Ishikawa (cell line): Measurements from ENCODE around the gene STT3A.

Experiments
- CEBPB ChIP-seq: IDR thresholded peaks from 2 replicates; pipeline ENCODE4 v1.6.1; 2012
- CREB1 ChIP-seq: IDR thresholded peaks from 2 replicates; pipeline ENCODE4 v1.6.1; 2012; ENCODE audit warnings: low read depth
- EGR1 ChIP-seq: IDR thresholded peaks from 2 replicates; pipeline ENCODE4 v1.6.1; 2012
- EP300 ChIP-seq: IDR thresholded peaks from 2 replicates; pipeline ENCODE4 v1.6.1; 2012; ENCODE audit warnings: borderline replicate concordance
- FOXM1 ChIP-seq: IDR thresholded peaks from 2 replicates; pipeline ENCODE4 v1.6.1; 2012; ENCODE audit warnings: low read depth, borderline replicate concordance
- MAX ChIP-seq: IDR thresholded peaks from 2 replicates; pipeline ENCODE4 v1.6.1; 2012
- NFIC ChIP-seq: IDR thresholded peaks from 2 replicates; pipeline ENCODE4 v1.6.1; 2012
- RAD21 ChIP-seq: IDR thresholded peaks from 2 replicates; pipeline ENCODE4 v1.6.1; 2012; ENCODE audit warnings: low read depth
- TAF1 ChIP-seq: IDR thresholded peaks from 2 replicates; pipeline ENCODE4 v1.6.1; 2012; ENCODE audit warnings: low read depth, mild to moderate bottlenecking
- TCF12 ChIP-seq: IDR thresholded peaks from 2 replicates; pipeline ENCODE4 v1.6.1; 2012; ENCODE audit warnings: low read depth
- TEAD4 ChIP-seq: IDR thresholded peaks from 2 replicates; pipeline ENCODE4 v1.6.1; 2012
- USF1 ChIP-seq: IDR thresholded peaks from 2 replicates; pipeline ENCODE4 v1.6.1; 2012
- YY1 ChIP-seq: IDR thresholded peaks from 2 replicates; pipeline ENCODE4 v1.6.1; 2012; ENCODE audit warnings: low read depth
- ZBTB7A ChIP-seq: IDR thresholded peaks from 2 replicates; pipeline ENCODE4 v1.6.1; 2012; ENCODE audit warnings: low read depth
- TF ChIP-seq, protein P1 (sequence below): IDR thresholded peaks from 2 replicates; pipeline ENCODE4 v1.6.1; 2012; ENCODE audit warnings: low read depth, mild to moderate bottlenecking

The STT3A gene

GRCh38 chr11:125594958-125595357, 2.3 kb downstream of the STT3A start:
- TF ChIP-seq EP300 (no peak), TEAD4 (no peak), EGR1 (no peak), CREB1 (no peak), FOXM1 (no peak), USF1 (no peak), RAD21 (no peak), MAX (no peak)
- TF ChIP-seq, protein P1, sequence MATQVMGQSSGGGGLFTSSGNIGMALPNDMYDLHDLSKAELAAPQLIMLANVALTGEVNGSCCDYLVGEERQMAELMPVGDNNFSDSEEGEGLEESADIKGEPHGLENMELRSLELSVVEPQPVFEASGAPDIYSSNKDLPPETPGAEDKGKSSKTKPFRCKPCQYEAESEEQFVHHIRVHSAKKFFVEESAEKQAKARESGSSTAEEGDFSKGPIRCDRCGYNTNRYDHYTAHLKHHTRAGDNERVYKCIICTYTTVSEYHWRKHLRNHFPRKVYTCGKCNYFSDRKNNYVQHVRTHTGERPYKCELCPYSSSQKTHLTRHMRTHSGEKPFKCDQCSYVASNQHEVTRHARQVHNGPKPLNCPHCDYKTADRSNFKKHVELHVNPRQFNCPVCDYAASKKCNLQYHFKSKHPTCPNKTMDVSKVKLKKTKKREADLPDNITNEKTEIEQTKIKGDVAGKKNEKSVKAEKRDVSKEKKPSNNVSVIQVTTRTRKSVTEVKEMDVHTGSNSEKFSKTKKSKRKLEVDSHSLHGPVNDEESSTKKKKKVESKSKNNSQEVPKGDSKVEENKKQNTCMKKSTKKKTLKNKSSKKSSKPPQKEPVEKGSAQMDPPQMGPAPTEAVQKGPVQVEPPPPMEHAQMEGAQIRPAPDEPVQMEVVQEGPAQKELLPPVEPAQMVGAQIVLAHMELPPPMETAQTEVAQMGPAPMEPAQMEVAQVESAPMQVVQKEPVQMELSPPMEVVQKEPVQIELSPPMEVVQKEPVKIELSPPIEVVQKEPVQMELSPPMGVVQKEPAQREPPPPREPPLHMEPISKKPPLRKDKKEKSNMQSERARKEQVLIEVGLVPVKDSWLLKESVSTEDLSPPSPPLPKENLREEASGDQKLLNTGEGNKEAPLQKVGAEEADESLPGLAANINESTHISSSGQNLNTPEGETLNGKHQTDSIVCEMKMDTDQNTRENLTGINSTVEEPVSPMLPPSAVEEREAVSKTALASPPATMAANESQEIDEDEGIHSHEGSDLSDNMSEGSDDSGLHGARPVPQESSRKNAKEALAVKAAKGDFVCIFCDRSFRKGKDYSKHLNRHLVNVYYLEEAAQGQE, result no peak

DNA sequence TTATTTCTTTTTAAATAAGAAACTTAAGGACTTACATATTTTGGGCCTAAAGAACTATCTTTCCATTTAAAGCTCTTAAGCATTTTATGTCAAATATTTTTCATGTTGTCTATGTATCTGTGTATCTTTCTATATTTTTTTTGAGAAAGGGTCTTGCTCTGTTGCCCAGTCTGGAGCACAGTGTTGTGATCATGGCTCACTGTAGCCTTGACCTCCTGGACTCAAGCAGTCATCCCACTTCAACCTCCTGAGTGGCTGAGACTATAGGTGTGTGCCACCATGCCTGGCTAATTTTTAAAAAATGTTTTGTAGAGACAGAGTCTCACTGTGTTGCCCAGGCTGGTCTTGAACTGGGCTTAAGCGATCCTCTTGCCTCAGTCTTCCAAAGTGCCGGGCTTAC, 8.0 kb downstream of the STT3A start:
- TF ChIP-seq RAD21 (no peak), ZBTB7A (no peak), MAX (no peak), USF1 (no peak), NFIC (no peak), TEAD4 (no peak), YY1 (no peak), CREB1 (no peak), EGR1 (no peak), CEBPB (no peak), FOXM1 (no peak), TAF1 (no peak), TCF12 (no peak), EP300 (no peak)
- TF ChIP-seq, protein P1, result no peak

GRCh38 chr11:125603207-125603606, 10.6 kb downstream of the STT3A start:
- TF ChIP-seq EGR1 (no peak), EP300 (no peak), USF1 (no peak), YY1 (no peak), MAX (no peak), ZBTB7A (no peak), CEBPB (no peak), TEAD4 (no peak), FOXM1 (no peak), CREB1 (no peak), TAF1 (no peak), RAD21 (no peak), NFIC (no peak), TCF12 (no peak)
- TF ChIP-seq, protein P1, result no peak

DNA sequence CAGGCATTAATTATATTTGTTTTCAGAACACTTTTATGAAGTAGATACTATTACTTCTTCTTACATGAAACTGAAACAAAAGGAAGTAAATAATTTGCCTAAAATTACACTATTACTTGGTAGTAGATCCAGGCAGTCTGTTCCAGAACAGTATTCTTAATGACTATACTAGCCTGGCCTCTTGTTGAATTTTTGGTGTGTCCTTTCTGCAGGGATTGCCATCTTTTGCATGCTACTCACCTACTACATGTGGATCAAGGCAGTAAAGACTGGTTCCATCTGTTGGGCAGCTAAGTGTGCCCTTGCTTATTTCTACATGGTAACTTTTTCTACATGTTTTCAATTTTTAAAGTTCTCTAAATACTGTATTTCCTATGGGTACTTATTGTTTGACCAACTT, 12.8 kb downstream of the STT3A start:
- TF ChIP-seq MAX (no peak), RAD21 (no peak), TAF1 (no peak), NFIC (no peak), USF1 (no peak), FOXM1 (no peak), CREB1 (no peak), CEBPB (no peak), ZBTB7A (no peak), EGR1 (no peak), TCF12 (no peak), YY1 (no peak), TEAD4 (no peak), EP300 (no peak)
- TF ChIP-seq, protein P1, result no peak
